ENCODE measurements around the gene TPRG1.

TPRG1 gene

DNA sequence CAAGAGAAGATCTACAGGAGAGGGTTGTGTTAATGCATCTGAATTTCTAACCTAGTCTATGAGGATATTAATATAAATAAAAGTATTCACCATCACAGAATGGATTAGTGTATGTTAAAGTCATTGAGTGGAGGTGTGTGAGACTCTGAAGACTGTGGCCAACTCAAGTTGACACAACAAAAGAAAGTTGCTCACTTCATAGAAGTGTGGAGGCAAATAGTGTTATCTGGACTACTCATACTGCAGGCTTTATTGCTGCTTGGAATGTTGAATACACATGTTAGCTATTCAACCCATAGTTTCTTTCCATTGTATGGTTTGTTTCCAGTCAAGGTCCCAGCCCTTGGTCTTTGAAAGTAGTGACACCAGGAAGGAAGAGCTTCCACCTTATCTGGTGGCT lies 38.0 kb upstream of the TPRG1 start:
- no peak overlapping the region for H3K4me3 ChIP-seq (ENCODE audit: low read depth, low read length)
- no peak for DNase-seq (ENCODE audit: low read depth)
- TF ChIP-seq, protein P1, sequence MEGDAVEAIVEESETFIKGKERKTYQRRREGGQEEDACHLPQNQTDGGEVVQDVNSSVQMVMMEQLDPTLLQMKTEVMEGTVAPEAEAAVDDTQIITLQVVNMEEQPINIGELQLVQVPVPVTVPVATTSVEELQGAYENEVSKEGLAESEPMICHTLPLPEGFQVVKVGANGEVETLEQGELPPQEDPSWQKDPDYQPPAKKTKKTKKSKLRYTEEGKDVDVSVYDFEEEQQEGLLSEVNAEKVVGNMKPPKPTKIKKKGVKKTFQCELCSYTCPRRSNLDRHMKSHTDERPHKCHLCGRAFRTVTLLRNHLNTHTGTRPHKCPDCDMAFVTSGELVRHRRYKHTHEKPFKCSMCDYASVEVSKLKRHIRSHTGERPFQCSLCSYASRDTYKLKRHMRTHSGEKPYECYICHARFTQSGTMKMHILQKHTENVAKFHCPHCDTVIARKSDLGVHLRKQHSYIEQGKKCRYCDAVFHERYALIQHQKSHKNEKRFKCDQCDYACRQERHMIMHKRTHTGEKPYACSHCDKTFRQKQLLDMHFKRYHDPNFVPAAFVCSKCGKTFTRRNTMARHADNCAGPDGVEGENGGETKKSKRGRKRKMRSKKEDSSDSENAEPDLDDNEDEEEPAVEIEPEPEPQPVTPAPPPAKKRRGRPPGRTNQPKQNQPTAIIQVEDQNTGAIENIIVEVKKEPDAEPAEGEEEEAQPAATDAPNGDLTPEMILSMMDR (IDR thresholded peaks at IDR 0.05; ENCODE audit: insufficient read depth, low read depth, low read length, missing control alignments), result no peak

DNA sequence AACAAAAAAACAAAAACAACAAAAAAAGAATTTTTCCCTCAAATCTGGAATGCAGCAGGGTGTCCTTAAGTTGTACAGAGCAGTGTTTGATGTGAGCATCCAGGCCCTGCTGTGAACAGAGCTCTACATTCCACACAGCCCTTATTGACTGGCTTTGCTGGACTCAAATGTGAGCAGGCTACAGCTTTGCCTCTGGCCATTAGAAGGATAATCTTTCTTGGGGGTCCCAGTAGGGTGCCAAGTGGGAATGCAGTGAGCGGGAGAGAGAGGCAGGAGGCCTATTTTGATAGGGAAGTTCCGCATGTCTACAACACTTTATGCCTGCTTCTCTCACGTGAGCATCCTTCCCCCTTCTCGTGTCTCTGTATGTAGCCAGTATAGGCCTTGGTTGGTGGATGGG lies 34.4 kb upstream of the TPRG1 start:
- TF ChIP-seq, protein P1 (IDR thresholded peaks at IDR 0.05; ENCODE audit: insufficient read depth, low read depth, low read length, missing control alignments), result no peak
- no peak for DNase-seq (ENCODE audit: low read depth)

DNA sequence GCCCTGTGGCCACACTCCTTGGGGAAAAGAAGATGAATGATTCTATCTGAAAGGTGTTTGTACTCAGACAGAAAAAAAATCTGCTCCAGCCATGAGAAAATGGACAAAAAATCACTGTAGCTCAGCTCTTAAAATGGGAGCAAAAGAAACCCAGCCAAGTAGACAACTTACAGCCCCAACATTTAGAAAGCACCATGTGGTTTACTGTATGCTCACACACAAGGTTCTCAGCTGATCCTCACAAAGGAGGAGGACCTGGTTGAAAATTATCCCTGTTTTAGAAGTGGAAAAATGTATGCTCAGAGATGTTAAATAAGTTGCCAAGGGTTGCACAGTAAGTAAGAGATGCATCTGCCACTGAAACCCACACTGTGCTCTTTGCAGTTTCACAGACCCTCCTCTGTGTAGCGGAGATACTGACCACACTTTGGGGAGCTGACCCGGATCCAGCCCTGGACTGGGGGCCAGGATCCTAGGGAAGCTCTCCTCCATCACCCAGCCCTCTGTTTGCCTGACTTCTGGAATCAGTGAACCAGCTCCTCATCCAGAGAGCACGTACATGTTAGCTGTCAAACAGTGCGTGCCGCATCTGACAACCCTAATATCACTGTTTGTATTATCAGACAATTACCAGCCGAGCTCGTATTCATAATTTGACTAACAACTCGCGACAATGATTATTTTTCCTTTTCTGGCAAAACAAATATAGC lies 32.7 kb upstream of the TPRG1 start:
- TF ChIP-seq, protein P1 (IDR thresholded peaks at IDR 0.05; ENCODE audit: insufficient read depth, low read depth, low read length, missing control alignments), result no peak
- no peak overlapping the region for H3K4me3 ChIP-seq (ENCODE audit: low read depth, low read length)
- DNase-seq (ENCODE audit: low read depth), result no peak

More for the DNA sequence above, 34.4 kb upstream of the TPRG1 start:
- H3K4me3 ChIP-seq (ENCODE audit: low read depth, low read length), result no peak overlapping the region

DNA sequence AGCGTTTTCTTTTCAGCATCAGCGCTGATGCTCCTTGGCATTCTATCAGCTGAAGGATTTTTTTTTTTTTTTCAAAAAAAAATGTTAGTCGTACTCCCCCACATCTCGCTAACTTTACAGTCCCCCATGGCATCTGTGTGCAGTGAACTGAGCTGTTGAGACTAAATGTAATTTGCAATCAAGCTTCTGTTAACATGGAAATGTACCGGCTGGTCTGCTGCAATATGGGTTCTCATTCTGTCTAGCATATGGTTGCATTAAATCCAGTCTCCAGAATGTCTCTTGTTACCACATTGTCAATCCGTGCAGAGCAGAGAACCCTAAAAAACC lies 32.2 kb upstream of the TPRG1 start:
- TF ChIP-seq, protein P1 (IDR thresholded peaks at IDR 0.05; ENCODE audit: insufficient read depth, low read depth, low read length, missing control alignments), result no peak
- no peak overlapping the region for H3K4me3 ChIP-seq (ENCODE audit: low read depth, low read length)
- no peak for DNase-seq (ENCODE audit: low read depth)

DNA sequence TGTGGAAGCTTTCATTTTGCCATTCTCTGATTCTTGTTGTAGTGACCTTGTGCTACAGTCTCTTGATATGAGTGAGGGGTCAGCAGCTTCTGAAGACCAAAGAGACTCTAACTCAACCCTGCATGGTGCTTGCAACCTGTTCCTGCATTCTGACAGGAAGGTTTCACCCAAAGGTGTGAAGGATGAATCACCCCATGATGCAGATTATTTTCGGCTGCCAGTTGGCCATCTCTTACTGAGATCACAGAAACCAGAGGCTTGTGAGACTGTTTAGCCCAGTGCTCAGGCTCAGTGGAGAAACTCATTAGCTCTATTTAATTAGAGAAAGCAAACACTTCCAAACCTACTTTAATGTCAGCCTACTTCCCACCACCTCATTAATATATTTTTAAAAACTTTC lies 29.2 kb upstream of the TPRG1 start:
- H3K4me3 ChIP-seq (ENCODE audit: low read depth, low read length), result no peak overlapping the region
- TF ChIP-seq, protein P1 (IDR thresholded peaks at IDR 0.05; ENCODE audit: insufficient read depth, low read depth, low read length, missing control alignments), result no peak
- no peak for DNase-seq (ENCODE audit: low read depth)

DNA sequence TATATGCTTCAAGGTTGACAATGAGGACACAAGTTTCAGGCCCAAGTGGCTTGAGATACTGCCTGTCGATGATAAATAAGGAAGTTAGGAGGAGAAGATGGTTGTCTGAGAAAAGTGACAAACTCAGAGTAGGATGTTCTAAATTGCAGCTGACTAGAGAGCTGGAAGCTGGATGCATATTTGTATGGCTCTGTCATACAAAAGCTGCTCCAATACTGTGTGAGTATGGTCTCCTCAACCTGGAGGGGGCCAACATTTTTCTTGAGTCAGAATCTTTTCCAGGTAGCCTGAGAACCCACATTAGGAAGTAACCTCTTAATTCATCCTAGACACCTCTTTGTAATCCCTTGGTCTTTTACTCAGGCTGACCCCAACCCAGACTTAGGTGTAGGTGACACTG lies 28.4 kb upstream of the TPRG1 start:
- DNase-seq (ENCODE audit: low read depth), result no peak
- no peak overlapping the region for H3K4me3 ChIP-seq (ENCODE audit: low read depth, low read length)
- TF ChIP-seq, protein P1 (IDR thresholded peaks at IDR 0.05; ENCODE audit: insufficient read depth, low read depth, low read length, missing control alignments), result no peak

DNA sequence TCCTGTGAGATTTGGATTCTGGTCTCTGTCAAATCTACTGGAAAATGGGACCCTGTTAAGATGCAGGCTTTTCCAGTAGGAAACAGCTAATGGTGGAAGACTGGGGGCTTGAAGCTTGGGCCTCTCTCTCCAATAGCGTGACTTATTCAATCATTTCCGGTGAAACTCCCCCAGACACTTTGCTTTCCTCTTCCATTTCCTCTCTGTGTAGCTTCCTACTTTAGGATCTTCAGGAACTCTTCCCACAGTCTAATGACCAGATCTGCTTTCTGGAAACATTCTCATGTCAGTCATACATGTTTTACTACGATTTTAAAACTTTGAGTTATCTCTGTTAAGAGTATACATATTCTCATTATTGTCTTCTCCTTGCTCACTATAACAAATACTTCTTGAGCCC lies 28.0 kb upstream of the TPRG1 start:
- TF ChIP-seq, protein P1 (IDR thresholded peaks at IDR 0.05; ENCODE audit: insufficient read depth, low read depth, low read length, missing control alignments), result no peak
- DNase-seq (ENCODE audit: low read depth), result no peak
- H3K4me3 ChIP-seq (ENCODE audit: low read depth, low read length), result no peak overlapping the region
